Fibroblast of gingiva (primary cell): Measurements from ENCODE around the gene PAWR.
"Not testable (repeated sequence)": the region's sequence is repeated elsewhere in the genome, so short reads cannot be mapped to it uniquely, and the experiment has no call there.

ENCODE experiments used
- DNase-seq: peaks from one replicate; pipeline ENCODE4 v3.0.0-alpha.2; 2011; ENCODE audit warnings: low read depth

Gene PAWR

DNA sequence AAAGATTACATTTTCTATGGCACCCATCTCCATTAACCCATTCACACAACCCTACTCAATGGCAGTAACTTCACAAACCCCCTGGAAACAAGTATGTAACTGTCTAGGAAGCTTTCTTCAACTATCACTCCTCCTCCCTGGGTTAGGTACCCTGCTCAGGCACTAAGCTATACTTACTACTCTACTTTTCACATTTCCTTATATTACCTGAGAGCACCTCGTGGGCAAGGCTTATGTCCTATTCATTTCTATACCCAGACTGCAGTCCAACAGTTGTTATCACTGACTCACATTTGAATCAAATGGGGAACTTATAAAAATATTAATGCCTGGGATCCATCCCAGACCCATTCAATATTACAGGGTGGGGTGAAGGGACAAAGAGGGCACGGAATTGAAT is 4.6 kb downstream of the PAWR start:
- no peak for DNase-seq

DNA sequence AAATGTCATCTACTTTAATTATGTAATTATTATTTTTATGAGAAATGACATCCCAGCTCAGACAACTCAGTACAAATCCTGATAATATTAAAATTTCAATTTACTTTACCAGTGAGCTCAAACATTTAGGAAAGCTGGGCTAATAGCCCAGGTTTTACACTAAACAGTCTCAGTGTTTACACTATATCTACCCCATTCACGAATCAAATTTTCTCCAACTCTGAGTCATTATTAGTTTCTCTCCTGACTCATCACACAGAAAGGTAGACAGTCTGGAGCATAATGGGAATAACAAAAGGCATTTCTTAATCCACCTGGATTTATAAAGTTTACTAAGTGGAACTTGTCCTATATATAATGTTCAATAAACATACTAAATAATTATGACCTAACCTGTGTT is 5.7 kb downstream of the PAWR start:
- peak; percentile 11 for DNase-seq

DNA sequence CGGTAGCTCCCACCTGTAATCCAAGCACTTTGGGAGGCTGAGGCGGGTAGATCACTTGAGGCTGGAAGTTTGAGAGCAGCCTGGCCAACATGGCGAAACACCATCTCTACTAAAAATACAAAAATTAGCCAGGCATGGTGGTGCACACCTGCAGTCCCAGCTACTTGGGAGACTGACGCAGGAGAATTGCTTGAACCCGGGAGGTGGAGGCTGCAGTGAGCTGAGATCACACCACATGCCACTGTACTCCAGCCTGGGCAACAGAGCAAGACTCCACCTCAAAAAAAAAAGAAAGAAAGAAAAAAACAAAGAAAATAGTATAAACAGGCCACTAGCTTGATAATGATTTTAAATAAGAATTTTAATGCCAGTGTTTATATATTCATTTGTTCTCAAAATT is 6.4 kb downstream of the PAWR start:
- not testable (repeated sequence) for DNase-seq

DNA sequence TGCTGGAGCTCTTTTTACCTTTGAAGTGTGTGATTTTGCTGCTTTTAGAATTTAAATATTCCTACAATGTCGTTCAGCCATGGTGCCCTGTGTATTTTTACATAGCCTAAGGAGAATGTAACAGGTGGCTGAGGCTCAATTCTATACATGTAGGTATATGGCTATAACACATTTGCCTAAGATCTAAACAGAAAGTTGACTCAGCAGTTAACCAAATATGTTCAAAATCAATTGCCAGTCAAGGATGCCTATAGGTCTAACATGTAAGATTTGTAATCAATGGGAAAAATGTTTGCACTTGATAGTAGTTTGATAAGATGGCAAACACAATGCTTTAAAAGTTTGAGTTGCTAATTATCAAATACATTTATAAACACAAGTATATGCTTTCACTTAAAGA is 8.2 kb downstream of the PAWR start:
- DNase-seq = no peak

DNA sequence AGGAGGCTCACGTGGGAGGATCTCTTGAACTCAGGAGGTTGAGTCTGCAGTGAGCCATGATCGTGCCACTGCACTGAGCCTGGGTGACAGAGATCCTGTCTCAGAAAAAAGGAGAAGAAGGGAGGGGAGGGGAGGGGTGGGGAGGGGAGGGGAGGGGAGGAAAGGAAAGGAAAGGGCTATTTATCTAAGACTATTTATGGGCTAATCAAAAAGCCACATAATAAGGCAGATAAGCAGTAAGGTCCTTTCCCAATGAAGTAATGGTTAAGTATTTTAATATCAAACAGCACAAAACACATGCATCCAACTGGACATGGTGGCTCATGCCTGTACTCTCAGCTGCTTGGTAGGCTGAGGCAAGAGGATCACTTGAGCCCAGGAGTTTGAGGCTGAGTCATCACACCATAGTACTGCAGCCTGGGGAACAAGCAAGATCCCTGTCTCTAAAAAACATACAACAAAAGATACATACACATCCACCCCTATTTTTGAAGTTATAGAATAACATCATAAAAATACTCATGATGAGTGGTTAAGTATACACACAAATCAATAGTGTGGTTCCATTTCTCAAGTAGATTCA is 9.7 kb downstream of the PAWR start:
- peak; percentile 46 for DNase-seq

DNA sequence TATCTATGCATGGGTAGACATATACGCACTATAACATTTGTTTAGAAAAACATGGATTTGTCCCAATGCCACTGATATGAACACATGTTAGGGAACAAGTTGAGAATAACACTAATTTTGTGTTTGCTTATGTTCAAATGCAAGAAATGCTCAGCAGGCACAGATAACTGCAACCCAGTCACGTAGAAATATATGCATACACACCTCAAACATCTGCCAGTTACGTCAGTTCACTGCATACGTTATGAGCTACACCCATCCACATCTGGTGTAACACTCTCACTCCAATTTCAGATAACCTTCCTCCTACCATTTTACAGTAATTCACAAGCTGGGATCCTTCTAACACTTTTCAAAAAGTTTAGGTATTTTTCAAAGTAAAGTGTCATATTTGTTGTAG is 10.7 kb downstream of the PAWR start:
- no peak for DNase-seq

DNA sequence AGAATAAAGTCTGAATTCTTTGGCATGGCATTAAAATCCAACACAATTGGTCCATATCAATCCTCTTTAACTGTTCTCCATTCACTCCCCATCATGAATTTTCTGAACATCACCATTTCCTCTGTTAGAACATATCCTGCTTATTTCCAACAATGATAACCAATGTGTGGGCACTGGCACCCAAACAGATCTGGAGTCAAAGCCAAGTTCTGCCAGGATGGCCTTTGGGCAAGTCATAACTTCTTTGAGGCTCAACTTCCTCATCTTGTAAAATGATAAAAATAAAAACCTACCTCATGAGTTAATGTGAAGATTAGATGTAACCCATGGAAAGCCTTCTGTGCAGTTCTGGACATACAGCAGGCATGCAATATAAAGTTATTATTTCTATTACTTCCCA is 12.5 kb downstream of the PAWR start:
- DNase-seq = no peak

DNA sequence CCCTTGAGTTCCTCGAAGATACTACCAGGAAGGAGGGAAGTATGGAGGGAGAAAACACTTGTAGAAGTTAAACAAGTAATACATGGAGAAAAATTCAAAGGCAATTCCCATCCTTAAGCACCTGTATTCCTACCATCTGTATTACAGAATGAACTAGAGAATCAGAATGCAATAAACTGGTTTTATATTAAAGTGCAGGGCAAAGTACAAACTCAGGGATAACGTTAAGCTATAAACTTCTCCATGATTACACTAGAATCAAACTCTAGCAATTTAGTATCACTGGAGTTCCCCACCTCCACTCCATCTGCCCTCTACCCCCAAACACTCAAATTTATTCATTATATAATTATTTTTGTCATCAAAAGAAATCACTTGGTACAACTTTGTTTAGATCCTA is 13.1 kb downstream of the PAWR start:
- no peak for DNase-seq

DNA sequence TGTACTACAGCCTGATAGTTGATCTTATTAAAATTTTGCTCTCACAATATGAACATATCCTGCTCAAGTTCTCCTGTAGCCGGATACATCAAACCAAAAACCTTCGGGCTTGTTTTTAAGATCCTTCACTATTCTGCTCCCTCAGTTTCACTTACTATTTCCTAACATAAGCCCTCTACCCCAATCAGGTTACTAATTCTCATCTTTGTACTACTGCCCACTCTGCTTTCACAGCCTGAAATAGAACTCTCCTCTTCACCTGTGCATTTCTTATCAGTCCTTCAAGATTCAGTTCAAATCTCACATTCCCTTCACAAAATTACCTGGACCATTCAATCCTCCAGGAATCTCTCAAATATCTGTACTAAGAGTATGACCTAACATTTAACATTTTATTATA is 14.2 kb downstream of the PAWR start:
- DNase-seq = no peak

DNA sequence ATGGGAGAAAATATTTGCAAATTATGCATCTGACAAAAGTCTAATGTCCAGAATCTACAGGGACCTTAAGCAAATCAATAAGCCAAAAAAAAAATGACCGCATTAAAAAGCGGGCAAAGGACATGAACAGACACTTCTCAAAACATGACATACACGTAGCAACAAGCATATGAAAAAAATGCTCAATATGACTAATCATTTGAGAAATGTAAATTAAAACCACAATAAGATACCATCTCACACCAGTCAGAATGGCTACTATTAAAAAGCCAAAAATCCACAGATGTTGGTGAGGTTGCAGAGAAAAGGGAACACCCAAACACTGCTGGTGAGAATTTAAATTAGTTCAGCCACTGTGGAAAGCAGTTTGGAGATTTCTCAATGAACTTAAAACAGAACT is 16.1 kb downstream of the PAWR start:
- DNase-seq = peak; percentile 71

DNA sequence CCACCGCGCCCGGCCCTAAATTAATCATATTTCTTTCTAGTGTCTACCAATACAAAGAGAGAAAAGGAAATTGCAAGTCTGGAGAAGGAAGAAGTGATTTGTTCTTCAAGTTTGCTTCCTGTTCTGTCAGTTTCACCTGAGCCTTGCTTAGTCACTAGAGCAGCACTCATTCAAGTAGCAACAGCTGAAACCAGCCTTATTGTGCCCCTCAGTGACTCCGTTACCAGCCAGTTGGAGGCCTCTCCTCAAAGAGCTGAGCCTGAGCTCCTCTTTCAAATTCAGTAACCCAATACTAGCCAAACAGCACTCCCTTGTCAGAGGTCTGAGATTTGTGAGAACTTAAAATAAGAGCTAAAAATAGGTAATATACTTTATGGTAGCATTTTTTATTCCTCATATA is 17.4 kb downstream of the PAWR start:
- DNase-seq = no peak

DNA sequence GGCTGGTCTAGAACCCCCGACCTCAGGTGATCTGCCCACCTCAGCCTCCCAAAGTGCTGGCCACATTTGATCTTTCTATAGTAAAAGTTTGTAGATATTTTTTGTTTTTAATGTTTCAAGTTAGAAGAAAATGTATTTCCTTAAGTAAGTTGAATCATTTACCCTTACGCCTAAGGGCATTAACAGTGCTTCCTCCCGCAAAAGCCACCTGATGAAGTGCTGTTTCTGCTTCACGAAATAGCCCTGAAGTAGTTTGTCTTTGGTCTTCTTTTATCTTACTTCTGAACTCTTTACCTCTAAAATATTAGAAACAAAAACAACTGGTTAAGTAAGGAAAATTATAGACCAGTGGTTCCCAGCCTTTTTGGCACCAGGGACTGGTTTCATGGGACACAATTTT is 22.7 kb downstream of the PAWR start:
- DNase-seq = no peak

DNA sequence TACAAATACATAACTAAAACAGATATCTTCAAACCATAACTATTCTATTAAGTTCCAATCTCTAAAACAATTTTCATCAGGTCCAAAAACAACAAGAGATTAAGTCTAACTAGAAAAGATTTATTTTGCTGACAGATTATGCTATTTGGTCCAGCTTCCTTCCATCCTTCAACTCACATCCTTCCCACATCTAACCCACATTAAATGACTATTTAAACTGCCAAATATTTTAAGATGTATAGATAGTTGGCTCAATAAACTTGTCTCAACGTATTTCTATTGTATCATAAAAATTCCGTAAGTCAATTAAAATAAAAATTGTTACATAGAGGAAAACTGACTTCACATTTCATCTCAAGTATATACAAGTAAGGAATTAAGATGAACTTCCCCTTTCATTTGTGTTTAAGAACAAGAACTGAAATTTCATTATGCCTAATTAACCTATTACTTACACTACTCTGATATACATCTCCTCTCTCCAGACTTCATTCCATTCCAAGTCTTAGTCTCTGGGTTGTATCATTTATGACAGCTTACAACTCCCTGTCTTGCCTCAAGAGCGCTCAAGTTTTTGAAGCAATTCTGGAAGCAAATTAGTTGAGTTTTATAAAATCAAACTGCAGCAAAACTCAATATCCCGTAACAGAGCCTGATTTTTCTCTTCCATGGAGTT is 25.4 kb downstream of the PAWR start:
- DNase-seq = no peak

DNA sequence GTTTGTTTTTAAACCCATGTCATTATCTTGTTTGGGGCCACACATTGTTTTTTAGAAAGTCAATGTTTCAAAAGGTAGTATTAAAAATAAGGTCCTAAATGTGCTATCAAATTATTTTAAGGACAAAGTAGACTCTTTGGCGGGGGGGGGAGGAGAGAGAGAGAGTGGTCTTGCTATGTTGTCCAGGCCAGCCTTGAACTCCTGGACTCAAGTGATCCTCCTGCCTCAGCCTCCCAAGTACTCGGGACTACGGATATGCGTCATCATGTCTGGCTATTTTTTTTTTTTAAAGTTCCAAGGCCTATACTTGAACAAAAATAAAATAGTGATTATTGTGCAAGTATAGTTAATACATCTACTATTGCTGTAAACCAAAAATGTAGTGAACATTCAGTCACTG is 26.2 kb downstream of the PAWR start:
- DNase-seq = no peak

DNA sequence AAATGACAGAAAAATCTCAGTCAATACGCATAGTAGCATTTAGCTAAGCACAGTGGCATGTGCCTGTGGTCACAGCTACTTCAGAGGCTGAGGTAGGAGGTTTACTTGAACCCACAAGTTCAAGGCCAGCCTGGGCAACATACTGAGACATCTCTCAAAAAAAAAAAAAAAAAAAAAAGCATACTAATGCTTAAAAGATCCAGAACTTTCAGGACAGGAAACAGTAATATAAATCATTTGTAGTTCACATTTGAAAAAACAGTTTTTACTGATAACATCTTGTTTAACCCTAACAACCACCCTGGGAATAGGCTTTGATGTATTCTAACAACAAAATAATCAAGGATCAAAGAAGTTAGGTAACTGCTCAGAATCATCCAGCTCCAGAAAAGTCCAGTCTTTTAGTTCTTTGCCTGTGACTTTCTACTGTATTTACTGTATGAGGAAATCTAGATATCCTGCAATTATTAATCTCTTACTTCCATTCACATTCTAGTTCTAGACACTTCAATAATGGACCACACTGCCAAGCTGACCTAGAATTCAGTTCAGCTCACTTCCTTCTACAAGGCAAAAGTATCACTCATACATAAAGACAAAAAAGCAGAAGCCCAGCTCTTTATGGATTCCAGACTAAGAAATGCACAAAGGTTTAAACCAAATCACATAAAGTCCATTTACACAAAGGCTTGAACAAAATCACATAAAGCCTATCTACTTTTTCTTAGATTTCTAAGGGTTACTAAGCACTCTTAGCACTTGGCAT is 28.5 kb downstream of the PAWR start:
- DNase-seq = no peak

DNA sequence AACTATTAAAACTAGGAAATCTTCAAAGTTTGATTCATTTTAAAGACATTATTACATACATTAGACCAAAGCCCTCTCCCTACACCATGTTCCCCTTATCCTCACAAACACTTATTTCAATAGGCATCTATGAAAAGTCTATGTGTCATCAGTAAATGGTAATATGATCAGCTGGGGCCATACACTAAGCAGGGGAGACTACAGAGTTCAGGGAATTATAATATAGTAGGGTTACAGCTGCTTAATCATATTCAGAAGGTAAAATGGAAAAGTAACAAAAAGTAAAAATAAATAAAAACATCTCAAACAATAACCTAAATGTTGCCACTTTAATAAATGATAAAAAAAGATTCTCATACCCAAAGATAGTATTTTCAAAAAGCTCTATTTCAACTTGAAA is 29.1 kb downstream of the PAWR start:
- DNase-seq = no peak

DNA sequence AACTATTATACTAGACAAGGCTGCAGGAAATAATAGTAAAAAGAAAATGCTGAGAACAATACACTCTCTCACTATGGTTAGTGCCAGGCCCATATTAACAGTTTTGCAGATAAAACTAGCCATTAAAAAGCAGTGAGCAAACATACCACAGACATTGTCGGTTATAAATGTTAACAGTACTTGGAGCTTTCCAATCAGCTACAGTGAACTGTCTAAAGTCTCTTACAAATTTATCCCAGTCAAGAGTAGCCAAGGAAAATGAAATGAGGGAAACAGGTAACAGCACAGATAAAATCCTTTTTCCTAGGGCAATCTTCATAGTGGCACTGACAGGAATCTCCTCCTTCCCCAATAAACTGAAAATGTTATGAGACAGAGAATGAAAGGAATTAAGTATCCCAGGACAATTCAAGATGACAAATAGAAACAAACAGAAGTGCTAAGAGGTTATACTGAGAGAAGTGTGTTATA is 30.8 kb downstream of the PAWR start:
- DNase-seq = no peak

DNA sequence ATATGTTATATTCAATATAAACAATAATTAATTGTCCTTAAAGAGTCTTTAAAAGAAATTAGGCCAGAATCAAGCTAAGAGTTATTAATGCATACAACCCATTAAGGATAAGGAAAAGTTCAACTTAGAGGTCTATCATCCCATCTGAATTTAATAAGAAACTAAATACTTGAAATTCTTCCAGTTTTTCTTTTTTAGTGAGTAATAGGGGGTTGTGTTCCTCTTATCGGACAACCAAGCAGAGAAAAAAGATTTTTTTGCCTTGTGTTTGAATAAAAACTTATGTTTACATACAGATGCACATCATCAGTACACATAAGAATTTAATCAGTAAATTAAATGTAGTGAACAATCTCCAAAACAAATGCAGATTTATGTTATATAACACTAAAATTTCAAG is 32.5 kb downstream of the PAWR start:
- DNase-seq = peak; percentile 51

DNA sequence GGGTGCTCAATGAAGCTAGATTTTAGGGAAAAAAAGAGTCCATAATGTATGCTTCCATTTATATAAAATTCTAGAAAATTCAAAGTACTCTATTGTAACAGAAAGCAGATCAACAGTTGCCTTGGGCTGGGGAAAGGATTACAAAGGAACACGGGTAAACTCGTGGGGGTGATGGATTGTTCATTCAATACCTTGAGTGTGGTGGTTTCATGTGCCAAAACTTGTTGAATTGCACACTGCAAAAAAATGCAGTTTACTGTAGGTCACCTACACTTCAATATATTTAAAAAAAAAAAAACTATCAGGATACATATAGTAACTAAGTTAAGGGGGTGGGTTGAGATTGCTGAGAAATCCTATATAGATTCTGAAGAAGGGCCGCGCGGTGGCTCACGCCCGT is 33.6 kb downstream of the PAWR start:
- no peak for DNase-seq

DNA sequence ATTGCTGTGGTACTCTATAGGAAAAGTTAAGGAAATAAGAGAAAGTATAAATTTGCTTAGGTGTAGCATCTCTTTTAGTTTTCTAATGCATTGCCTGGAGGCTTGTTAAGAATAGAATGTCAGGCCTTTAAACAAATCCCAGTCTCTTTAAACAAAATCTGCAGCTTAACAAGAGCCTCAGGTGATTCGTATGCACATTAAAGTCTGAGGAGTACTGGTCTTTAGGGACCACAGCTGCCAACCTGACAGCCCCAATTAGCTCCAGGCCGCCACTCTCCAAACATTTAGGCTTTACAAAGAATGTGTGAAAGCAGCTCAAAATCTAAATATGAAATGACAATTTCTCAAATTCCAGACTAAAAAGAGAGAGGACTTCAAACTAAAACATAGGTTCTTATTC is 35.7 kb downstream of the PAWR start:
- no peak for DNase-seq

DNA sequence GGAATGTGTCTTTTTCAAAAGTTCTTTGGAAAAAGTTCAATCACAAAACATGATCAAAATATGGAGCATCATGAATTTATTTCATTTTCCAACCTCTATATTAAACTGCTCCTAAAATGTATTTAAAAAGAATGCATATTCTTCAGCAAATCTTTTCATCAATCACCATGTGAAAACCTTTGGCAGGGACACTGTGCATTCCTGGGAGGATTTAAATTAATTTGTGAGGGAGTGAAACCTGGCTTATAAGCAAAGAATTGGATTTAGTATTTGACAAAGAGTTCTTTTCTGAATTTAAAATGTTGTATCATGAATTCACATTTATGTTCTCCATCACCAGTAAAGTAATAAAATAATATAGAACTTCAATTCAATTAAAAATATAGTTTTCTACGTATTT is 38.2 kb downstream of the PAWR start:
- DNase-seq = no peak

DNA sequence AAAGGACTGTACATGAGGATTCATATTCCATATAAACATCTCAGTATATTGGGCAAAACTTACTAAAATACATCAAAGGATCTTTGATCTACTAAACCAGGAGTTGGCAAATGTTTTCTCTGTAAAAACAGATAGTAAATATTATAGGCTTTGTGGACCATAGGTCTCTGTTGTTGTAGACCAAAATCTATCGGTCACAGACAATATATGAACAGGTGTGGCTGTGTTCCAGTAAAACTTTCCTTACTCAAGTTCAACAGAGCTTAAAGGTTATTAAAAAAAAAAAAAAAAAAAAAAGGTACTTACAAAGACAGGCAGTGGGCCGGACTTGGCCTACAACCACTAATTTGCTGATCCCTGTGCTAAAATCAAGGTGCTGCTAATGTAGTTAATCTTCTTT is 40.3 kb downstream of the PAWR start:
- DNase-seq = no peak

DNA sequence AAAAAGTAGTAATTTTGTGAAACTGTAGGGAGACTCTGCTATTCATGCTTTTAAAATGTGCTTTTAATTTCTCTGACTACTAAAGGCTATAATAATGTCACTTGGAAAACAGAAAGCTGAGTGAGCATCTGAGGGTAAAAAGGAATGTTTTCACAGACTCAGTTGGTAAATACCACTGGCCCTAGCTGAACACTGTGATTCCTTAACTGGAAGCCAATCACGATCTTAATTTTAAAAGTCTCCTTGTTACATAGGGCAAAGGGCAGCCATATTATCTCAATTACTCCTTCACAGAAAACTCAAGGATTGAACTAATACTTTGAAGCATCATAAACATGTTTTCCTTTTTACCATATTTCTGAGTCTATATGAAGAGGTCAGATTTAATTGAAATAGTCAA is 41.9 kb downstream of the PAWR start:
- peak; percentile 39 for DNase-seq

DNA sequence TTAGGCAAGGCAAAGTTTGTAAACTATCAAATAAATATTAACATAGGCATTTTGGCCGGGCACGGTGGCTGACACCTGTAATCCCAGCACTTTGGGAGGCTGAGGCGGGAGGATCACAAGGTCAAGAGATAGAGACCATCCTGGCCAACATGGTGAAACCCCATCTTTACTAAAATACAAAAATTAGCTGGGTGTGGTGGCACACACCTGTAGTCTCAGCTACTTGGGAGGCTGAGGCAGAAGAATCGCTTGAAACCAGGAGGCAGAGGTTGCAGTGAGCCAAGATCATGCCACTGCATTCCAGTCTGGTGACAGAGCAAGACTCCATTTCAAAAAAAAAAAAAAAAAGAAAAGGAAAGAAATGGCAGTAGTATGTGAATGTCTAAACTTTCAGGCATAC is 43.9 kb downstream of the PAWR start:
- not testable (repeated sequence) for DNase-seq
